CD1c-positive myeloid dendritic cell (primary cell): ENCODE results near the gene PKLR.
A peak's percentile ranks its signal among the peaks of the same experiment; 100 is the strongest.
"Not testable (repeated sequence)": the region's sequence is repeated elsewhere in the genome, so short reads cannot be mapped to it uniquely, and the experiment has no call there.

Source experiments
- DNase-seq: peaks from one replicate; pipeline ENCODE4 v3.0.0-alpha.2; 2016; ENCODE audit errors: extremely low spot score

PKLR gene

GRCh38 chr1:155301342-155301841 lies at the start of gene PKLR:
PKLR (minus strand) TSS chr1:155301438; CDS start chr1:155301395, 43 bp downstream.
- no peak for DNase-seq

DNA sequence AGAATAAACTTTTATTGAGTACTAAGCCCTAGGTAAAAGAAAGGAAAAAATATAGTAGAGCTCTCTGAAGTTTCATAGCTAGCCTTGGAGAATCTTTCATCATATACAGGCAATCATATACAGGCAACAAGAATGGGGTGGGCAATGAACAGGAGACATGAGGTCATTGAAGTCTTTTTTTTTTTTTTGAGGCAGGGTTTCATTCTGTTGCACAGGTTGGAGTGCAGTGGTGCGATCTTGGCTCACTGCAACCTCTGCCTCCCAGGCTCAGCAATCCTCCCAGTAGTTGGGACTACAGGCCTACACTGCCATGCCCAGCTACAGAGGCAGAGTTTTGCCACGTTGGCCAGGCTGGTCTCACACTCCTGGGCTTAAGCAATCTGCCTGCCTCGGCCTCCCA lies 41.6 kb upstream of the PKLR start:
- DNase-seq: no peak

GRCh38 chr1:155339515-155340097 lies 38.4 kb upstream of the PKLR start:
- DNase-seq: no peak

DNA sequence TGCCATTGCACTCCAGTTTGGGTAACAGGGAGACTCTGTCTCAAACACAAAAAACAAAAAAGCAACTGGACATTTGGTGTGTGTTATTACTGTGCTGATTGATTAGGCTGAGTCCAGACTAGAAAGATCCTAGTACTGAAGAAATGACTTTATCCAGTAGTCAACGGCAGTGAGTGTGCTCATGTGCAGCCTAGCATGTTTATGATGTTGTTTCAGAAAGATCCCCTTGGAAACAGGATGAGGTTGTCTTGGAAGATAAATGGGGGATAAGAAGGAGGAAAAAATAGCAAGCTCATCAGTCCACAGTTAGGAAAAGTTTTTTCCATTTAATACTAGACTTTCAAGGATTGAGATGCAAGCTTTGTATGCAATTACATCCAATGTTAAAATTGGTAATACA lies 33.7 kb upstream of the PKLR start:
- no peak for DNase-seq

DNA sequence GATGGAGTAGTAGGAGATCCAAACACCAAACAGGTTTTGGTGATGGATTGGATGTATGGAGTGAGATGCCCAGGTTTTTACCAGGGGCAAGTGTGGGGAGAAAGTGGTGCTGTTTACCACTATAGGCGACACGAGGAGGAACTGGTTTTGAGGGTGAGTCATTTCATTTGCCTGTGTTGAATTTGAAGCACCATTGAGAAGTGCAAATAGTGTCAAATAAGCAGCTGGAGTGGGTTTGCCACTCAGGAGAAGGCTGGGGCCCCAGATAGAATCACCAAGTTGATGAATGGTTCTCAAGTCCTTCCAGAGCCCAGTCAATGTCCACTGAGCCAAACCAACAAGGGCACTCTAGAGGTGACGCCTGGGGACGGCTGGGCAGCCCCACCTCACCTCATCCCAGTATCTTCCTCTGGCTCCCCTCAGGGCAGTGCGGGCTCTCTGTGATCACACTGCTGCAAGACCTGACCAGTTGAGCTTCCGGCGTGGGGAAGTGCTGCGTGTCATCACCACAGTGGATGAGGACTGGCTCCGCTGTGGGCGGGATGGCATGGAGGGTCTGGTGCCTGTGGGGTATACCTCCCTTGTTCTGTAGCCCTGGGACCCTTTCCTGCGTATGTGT lies 28.9 kb upstream of the PKLR start:
- peak; percentile 2 for DNase-seq

- DNase-seq: not testable (repeated sequence)
These were observed 27.6 kb upstream of the PKLR start for GRCh38 chr1:155328856-155329255.

DNA sequence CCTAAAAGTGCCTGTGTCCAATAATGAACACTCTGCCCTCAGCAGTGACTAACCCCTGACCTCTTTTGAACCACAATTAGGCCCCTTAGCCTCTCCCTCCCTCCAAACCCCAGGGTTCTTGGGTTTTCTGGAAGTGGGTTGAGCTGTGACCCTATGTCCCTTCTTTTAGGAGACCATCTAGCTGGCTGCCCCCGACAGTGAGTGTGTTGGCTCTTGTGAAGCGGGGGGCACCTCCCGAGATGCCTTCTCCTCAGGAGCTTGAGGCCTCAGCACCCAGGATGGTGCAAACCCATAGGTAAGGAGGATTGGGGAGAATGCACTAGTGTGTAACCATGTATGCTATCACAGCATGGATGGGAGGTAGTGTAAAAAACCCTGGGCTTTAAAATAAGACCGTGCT lies 26.7 kb upstream of the PKLR start:
- DNase-seq: no peak

DNA sequence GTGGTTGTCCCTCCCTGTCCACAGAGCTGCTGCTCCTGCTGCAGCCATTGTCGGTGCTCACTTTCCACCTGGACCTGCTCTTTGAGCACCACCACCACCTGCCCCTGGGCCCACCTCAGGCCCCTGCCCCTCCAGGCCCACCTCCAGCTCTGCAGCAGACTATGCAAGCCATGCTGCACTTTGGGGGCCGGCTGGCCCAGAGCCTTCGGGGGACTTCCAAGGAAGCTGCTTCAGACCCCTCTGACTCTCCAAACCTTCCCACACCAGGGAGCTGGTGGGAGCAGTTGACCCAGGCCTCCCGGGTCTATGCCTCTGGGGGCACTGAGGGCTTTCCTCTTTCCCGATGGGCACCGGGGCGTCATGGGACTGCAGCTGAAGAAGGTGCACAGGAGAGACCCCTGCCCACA lies 25.4 kb upstream of the PKLR start:
- DNase-seq: no peak

- DNase-seq: no peak
These were observed 24.8 kb upstream of the PKLR start for GRCh38 chr1:155326020-155326526.

GRCh38 chr1:155325603-155325893 lies 24.3 kb upstream of the PKLR start:
- no peak for DNase-seq

- peak; percentile 40 for DNase-seq
These were observed 23.7 kb upstream of the PKLR start for GRCh38 chr1:155324717-155325602.

DNA sequence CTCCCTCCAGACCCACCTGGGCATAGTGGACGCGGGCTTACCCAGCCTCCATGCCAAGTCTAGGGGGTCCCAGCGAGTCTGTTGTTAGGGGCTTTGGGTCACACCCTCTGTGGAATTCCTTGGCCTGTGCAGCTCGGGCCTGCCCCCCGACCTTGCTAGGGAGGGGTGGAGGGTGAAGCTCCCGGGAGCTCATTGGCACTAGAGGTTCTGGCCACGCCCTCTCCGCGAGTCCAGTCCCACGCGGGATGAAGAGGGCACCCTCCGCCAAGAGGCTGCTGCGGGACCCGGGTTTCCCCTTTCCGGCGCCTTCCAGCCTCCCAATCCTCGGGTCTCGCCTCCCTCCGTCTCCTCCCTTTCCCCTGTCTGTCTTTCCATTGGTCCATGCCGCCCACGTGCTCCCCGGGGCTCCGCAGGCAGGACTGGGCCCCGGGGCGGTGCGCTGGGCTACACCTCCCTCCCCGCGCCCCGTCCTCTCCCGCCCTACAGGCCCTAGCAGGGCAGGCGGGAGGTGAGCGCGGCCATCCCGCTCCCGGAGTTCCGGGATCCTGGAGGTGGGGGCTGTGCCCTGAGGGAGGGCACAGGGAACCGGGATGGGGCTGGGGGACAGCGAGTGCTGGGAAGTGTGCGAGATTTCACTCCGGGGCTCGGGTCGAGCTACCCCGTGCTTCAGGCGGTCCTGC lies 22.9 kb upstream of the PKLR start:
- peak; percentile 97 for DNase-seq

DNA sequence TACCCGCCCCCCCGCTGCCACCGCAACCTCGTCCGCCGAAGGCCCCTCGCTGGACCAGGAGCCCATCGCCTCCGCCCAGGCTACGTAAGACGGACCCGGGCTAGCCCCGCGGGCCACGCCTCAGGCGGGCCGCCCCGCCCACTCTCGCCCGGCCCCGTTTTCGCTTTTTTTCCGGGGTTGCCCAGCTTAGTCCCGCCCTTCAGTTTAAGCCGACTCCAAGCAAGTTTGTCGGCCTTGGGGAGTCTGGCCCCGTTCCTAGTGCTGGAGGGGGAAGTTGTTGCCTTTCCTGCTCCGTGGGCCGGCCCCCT lies 22.4 kb upstream of the PKLR start:
- DNase-seq: peak; percentile 94

DNA sequence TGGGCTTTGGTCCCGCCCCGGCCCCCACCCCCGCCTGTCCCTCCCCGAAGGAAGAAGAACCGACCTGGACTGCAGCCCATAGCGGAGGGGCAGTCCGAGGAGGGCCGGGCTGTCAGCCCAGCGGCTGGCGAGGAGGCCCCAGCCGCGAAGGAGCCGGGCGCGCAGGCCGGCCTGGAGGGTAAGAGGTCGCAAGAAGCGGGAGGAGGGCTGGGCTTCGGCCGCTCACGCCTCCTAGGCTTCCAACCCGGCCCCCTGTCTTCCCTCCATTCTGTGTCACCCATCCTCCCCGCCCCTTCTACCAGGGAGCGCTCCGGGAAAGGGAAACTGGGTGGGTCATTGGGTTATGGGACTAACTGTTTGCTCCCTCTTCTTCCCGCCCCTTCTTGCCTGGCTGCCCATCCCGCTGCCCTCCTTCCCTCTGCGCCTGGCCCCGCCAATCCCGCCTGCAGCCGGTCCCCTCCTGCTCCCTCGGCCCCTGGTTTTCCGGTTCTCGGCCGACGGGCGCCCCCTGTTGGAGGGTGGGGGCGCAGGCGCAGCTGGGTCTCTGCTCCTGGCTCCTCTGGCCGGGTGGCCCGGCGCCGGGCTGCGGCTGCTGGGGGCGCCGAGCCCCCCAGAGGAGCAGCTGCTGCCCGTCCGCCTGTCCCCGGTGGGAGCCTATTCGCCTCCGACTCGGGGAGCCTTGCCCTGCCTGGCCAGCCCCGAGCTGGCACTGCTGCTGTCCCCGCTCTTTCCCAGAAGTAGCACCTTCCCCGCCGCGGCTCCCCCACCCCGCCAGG lies 21.9 kb upstream of the PKLR start:
- peak; percentile 91 for DNase-seq

- DNase-seq: peak; percentile 8
These were observed 21.3 kb upstream of the PKLR start for GRCh38 chr1:155322571-155322952.

DNA sequence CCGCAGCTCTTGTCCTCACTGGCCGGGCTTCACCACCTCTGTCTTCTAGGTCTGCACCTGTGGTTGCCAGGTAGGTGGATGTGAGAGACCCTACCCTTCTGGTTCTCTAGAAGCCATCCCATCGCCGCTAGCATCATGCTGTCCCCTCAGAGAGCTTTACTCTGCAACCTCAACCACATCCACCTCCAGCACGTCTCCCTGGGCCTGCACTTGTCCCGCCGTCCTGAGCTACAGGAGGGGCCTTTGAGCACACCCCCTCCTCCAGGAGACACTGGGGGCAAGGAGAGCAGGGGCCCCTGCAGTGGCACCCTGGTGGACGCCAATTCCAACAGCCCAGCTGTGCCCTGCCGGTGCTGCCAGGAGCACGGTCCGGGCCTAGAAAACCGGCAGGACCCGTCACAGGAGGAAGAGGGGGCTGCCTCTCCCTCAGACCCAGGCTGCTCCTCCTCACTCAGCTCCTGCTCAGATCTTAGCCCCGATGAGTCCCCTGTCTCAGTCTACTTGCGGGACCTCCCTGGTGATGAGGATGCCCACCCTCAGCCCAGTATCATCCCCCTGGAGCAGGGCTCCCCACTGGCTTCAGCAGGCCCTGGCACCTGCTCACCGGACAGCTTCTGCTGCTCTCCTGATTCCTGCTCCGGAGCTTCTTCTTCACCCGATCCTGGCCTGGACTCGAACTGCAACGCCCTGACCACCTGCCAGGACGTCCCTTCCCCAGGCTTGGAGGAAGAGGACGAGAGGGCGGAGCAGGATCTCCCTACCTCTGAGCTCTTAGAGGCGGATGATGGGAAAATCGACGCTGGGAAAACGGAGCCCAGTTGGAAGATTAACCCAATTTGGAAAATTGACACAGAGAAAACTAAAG lies 20.6 kb upstream of the PKLR start:
- DNase-seq: no peak

DNA sequence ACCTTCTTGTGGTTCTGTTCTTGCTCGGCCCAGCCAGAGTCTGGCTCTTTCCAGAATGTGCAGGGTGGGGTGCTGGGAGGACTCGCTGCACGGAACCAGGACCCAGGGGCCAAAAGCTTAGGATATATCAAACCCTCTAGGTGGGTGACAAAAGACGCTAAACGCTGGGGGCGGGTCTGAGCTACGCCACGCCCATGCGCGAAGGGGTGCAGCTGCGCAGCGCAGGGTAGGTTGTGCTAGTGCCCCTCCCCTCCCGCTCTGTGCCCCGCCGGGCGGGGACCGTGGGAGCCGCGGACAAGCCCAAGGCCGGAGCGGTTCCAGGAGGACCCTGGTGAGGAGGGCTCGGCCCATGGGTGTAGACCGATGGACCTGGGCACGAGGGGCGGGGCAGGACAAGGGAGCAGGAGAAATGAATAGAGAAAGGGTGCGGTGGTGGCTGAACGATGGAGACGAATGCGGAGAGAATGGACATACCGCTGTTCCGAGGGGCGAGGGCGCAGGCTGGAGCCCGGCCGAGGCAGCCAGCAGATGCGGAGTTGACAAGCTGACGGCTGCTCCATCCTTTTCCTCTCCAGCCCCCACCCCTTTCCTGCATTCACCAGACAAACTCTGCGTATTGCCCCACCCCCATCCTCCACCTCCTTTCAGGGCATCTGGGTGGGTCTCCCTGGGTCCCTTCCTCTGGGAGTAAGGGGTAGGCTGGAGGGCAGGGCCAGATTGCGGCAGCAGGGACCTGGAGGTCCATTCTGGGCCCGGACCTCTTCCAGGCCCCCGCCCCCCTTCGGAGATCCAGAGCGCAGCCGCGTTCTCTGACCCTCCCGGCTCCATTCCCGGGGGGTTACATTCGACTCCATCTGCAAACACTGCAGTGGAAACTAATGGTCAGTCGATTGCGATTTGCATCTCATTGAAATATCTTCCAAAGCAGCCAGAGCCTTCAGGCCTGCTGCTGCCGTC lies 19.7 kb upstream of the PKLR start, which contains the start of gene RUSC1:
TSS of gene RUSC1 (plus strand) at position 234 of the 957 bp plus-strand sequence. CDS start 880 bp downstream, outside the sequence.
- peak; percentile 68 for DNase-seq

DNA sequence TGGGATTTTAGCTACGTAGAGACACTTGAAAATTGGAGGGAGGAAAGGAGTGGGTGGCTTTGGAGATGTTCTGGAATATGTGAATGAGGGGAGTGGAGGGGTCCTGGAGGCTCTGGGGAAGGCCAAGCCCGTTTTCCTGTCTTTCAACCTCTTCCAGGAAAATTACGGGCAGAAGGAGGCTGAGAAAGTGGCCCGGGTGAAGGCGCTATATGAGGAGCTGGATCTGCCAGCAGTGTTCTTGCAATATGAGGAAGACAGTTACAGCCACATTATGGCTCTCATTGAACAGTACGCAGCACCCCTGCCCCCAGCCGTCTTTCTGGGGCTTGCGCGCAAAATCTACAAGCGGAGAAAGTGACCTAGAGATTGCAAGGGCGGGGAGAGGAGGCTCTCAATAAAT lies 19.0 kb upstream of the PKLR start:
- DNase-seq: no peak

GRCh38 chr1:155319536-155319935 lies 18.3 kb upstream of the PKLR start:
- DNase-seq: no peak
